CD14-positive monocyte (primary cell): Measurements from ENCODE around the gene FYB2. TPM values are rescaled to one million over a fixed set of nuclear protein-coding genes. Genes with fewer than 3 reads are reported as not detected.

Source experiments
- DNase-seq, 3 donors: peaks; one replicate each; pipeline ENCODE4 v3.0.0-alpha.2; 2011 to 2022
- H2AFZ ChIP-seq: 2 replicates; pipeline ENCODE4 v1.6.0; 2012; ENCODE audit warnings: mild to moderate bottlenecking, low read depth, low read length, inconsistent platforms; ENCODE audit not compliant: insufficient read depth, poor library complexity, severe bottlenecking
- H3K27ac ChIP-seq, 2 donors: 1 replicate in 1 of 2; 2 replicates in 1 of 2; pipeline ENCODE4 v1.5.1; 2012 to 2013; ENCODE audit warnings: low read length in 2 of 2, control low read depth in 1 of 2, inconsistent platforms in 1 of 2, low read depth in 1 of 2, mild to moderate bottlenecking in 1 of 2
- H3K27me3 ChIP-seq, 2 donors: one replicate each; pipeline versions ENCODE4 v1.6.0 to v1.6.1; 2011 to 2013; ENCODE audit warnings: low read length in 2 of 2; ENCODE audit not compliant: control insufficient read depth in 2 of 2, insufficient read depth in 2 of 2
- H3K36me3 ChIP-seq, 2 donors: replicated peaks in 1 of 2; 1 replicate in 1 of 2; 2 replicates in 1 of 2; pipeline versions ENCODE4 v1.5.1 to v1.6.1; 2012 to 2013; ENCODE audit warnings: low read length in 2 of 2, control low read depth in 1 of 2, inconsistent platforms in 1 of 2, mild to moderate bottlenecking in 1 of 2; ENCODE audit not compliant: insufficient read depth in 2 of 2, control insufficient read depth in 1 of 2
- H3K4me1 ChIP-seq, 2 donors: 1 replicate in 1 of 2; 2 replicates in 1 of 2; pipeline versions ENCODE4 v1.5.1 to v1.6.1; 2012 to 2013; ENCODE audit warnings: low read length in 2 of 2, control low read depth in 1 of 2, inconsistent platforms in 1 of 2, mild to moderate bottlenecking in 1 of 2, moderate library complexity in 1 of 2; ENCODE audit not compliant: insufficient read depth in 2 of 2, control insufficient read depth in 1 of 2
- H3K4me2 ChIP-seq: replicated peaks from 2 replicates; pipeline ENCODE3; 2012; ENCODE audit warnings: low read length, moderate library complexity, mild to moderate bottlenecking; ENCODE audit not compliant: poor library complexity, severe bottlenecking; ENCODE audit errors: extremely low read depth
- H3K4me3 ChIP-seq, 3 experiments: fragments of 200-600 bp in 1 of 3; sonication (generic) in 1 of 3; replicated peaks in 1 of 3; 1 replicate in 2 of 3; 2 replicates in 1 of 3; pipeline ENCODE4 v1.5.1; 2011 to 2013; ENCODE audit warnings: low read length in 3 of 3, mild to moderate bottlenecking in 3 of 3, control low read depth in 2 of 3, low read depth in 2 of 3, inconsistent platforms in 1 of 3, moderate library complexity in 1 of 3
- H3K79me2 ChIP-seq: 2 replicates; pipeline ENCODE4 v1.6.0; 2012; ENCODE audit warnings: mild to moderate bottlenecking, control low read depth, inconsistent platforms, low read length, moderate library complexity; ENCODE audit not compliant: insufficient read depth
- H3K9ac ChIP-seq: 2 replicates; pipeline ENCODE4 v1.6.0; 2017; ENCODE audit warnings: low read length, mild to moderate bottlenecking; ENCODE audit not compliant: insufficient read depth, poor library complexity, severe bottlenecking
- H3K9me3 ChIP-seq, 2 donors: replicated peaks in 1 of 2; 1 replicate in 1 of 2; 2 replicates in 1 of 2; pipeline versions ENCODE4 v1.5.1 to v1.6.1; 2012 to 2013; ENCODE audit warnings: low read length in 2 of 2, control low read depth in 1 of 2; ENCODE audit not compliant: control insufficient read depth in 1 of 2, insufficient read depth in 1 of 2
- H4K20me1 ChIP-seq: 2 replicates; pipeline ENCODE4 v1.6.0; 2012; ENCODE audit warnings: mild to moderate bottlenecking, low read length, control low read depth, moderate library complexity; ENCODE audit not compliant: insufficient read depth
- H3K27ac Mint-ChIP-seq, 7 donors: one replicate each; pipeline ENCODE4 v1.8.0; 2020; ENCODE audit warnings: mild to moderate bottlenecking in 7 of 7, mixed read lengths in 7 of 7, moderate library complexity in 6 of 7, inconsistent platforms in 2 of 7
- H3K27me3 Mint-ChIP-seq, 3 donors: one replicate each; pipeline ENCODE4 v1.8.0; 2021 to 2022; ENCODE audit warnings: low read depth in 3 of 3, mild to moderate bottlenecking in 3 of 3, mixed read lengths in 3 of 3, moderate library complexity in 3 of 3, inconsistent platforms in 1 of 3
- H3K36me3 Mint-ChIP-seq, 2 donors: one replicate each; pipeline ENCODE4 v1.8.0; 2020; ENCODE audit warnings: mixed read lengths in 2 of 2, inconsistent platforms in 1 of 2, mild to moderate bottlenecking in 1 of 2
- H3K4me1 Mint-ChIP-seq: one replicate; pipeline ENCODE4 v1.8.0; 2020; ENCODE audit warnings: mild to moderate bottlenecking, mixed read lengths
- H3K4me3 Mint-ChIP-seq, 2 donors: one replicate each; pipeline ENCODE4 v1.8.0; 2020; ENCODE audit warnings: mild to moderate bottlenecking in 2 of 2, mixed read lengths in 2 of 2, moderate library complexity in 1 of 2
- H3K9me3 Mint-ChIP-seq, 7 donors: one replicate each; pipeline ENCODE4 v1.8.0; 2020 to 2022; ENCODE audit warnings: mixed read lengths in 7 of 7, mild to moderate bottlenecking in 6 of 7, moderate library complexity in 6 of 7, inconsistent platforms in 2 of 7
- CTCF ChIP-seq: fragments of 200-600 bp; IDR thresholded peaks from one replicate; pipeline ENCODE4 v1.8.0; 2022; ENCODE audit warnings: antibody characterized with exemption, mild to moderate bottlenecking
- WGBS: methylation state at CpG from one replicate; pipeline ENCODE4 v1.1.5; 2013; ENCODE audit warnings: missing lambda C conversion rate; ENCODE audit not compliant: insufficient coverage; 5-methylcytosine and 5-hydroxymethylcytosine counted together
- intact Hi-C, 2 donors: fragments of 100-400 bp; cut with micrococcal nuclease; formaldehyde crosslinking; loops; one replicate each; pipeline versions ENCODE4 v1.15.0 to v1.15.1; 2023
- polyA plus RNA-seq, 3 donors: library from polyadenylated mRNA; depleted of rRNA in 1 of 3; unstranded in 2 of 3; stranded (reverse) in 1 of 3; fragments of 300-500 nt in 2 of 3; fragments of >200 nt in 1 of 3; fragmentation: Illumina TruSeq in 2 of 3; gene quantifications; 1 replicate in 2 of 3; 2 replicates in 1 of 3; pipeline ENCODE4 v1.2.3, GENCODE V29; 2012 to 2021

Gene FYB2
- polyA plus RNA-seq, 3 donors, result not detected

DNA sequence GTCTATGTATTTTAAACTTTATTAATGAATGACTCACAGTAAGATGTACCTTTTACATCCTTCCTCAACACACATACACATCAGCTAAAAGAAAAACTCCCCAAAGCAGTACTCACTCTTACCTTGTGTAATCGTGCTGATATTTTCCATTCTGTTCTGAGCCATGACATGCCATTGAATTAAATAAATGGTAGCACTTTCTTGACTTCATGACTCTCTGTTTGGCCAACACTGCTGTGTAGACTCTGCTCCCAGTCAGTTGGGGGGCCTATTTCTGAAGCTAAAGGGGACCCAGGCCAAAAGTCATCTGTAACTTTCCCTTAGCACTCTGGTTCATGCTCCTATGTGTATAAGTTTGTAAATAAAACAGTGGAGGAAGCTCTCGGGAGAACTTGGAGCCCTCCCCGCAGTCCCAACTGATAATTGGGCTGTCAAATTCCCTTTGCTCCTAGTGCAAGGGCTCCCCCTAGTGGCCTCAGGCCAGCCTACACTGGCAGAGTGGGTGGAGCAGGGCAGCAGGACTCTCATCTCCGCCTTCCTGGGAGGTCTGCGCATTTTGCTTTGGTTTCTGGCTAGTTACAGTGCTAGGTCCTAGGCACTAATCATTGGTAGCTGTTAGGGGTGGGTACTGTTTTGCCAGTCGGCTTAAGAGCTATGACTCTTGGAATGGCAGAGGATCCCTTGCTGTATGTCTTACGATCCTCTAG, 1.7 kb upstream of the FYB2 start:
- Mint-ChIP-seq H3K27ac (no peak overlapping the region), H3K36me3 (no peaks in the 10 kb centered on the region), H3K4me3 (no peak overlapping the region), H3K4me1 (no peaks in the 10 kb centered on the region), H3K9me3 (no peaks in the 10 kb centered on the region), H3K27me3 (peaks cover 0 to 6% (median 2%) of the 10 kb centered on the region in 3 donors)
- no peaks in the 10 kb centered on the region for H4K20me1 ChIP-seq
- no peaks in the 10 kb centered on the region for H3K9me3 ChIP-seq
- WGBS, result 0% methylated on average over 3 of the region's 7 CpGs
- intact Hi-C loops, result no loop called here
- H3K27me3 ChIP-seq, result no peaks in the 10 kb centered on the region
- H3K4me2 ChIP-seq, result no peak overlapping the region
- H3K9ac ChIP-seq, result no peak overlapping the region
- peak; percentile 18 to 36 (median 27) for DNase-seq
- H3K27ac ChIP-seq, result no peak overlapping the region
- H3K4me3 ChIP-seq, result no peak overlapping the region
- no peaks in the 10 kb centered on the region for H3K36me3 ChIP-seq
- H3K4me1 ChIP-seq, result no peaks in the 10 kb centered on the region
- no peaks in the 10 kb centered on the region for H3K79me2 ChIP-seq
- TF ChIP-seq CTCF, result peak; percentile 96
- no peak overlapping the region for H2AFZ ChIP-seq

GRCh38 chr1:56817716-56818463, 1.3 kb downstream of the FYB2 start:
- Mint-ChIP-seq H3K4me1 (no peaks in the 10 kb centered on the region), H3K9me3 (peaks cover 0 to 5% (median 0%) of the 10 kb centered on the region in 7 donors), H3K27me3 (peaks cover 0 to 4% (median 0%) of the 10 kb centered on the region in 3 donors), H3K4me3 (no peak overlapping the region), H3K27ac (no peak overlapping the region), H3K36me3 (no peaks in the 10 kb centered on the region)
- 80% methylated on average over 2 of the region's 6 CpGs for WGBS
- Histone ChIP-seq H3K9me3 (no peaks in the 10 kb centered on the region), H3K9ac (no peak overlapping the region), H3K27ac (no peak overlapping the region), H3K36me3 (no peaks in the 10 kb centered on the region), H2AFZ (no peak overlapping the region), H3K4me1 (no peaks in the 10 kb centered on the region), H3K4me2 (no peak overlapping the region), H3K27me3 (no peaks in the 10 kb centered on the region), H3K4me3 (no peak overlapping the region), H3K79me2 (no peaks in the 10 kb centered on the region), H4K20me1 (no peaks in the 10 kb centered on the region)
- no peak for TF ChIP-seq CTCF
- intact Hi-C loops, result no loop called here
- DNase-seq, result no peak
